Fibroblast of lung (primary cell): ENCODE results near the gene INTS1. TPM values are rescaled to one million over a fixed set of nuclear protein-coding genes. Genes with fewer than 3 reads are reported as not detected.

ENCODE experiments used
- DNase-seq, 2 donors: peaks; one replicate each; pipeline versions ENCODE4 v3.0.0 to v3.0.0-alpha.2; 2010; ENCODE audit warnings: low read depth in 2 of 2
- H2AFZ ChIP-seq: 2 replicates; pipeline ENCODE4 v1.5.1; 2012; ENCODE audit warnings: low read length, control low read depth, inconsistent platforms
- H3K27ac ChIP-seq: 2 replicates; pipeline ENCODE4 v1.5.1; 2011; ENCODE audit warnings: low read length, control low read depth; ENCODE audit not compliant: insufficient read depth
- H3K27me3 ChIP-seq: 2 replicates; pipeline ENCODE4 v1.5.1; 2011; ENCODE audit warnings: mild to moderate bottlenecking, low read length; ENCODE audit not compliant: control insufficient read depth, insufficient read depth
- H3K36me3 ChIP-seq: 2 replicates; pipeline ENCODE4 v1.5.1; 2011; ENCODE audit warnings: low read length; ENCODE audit not compliant: control insufficient read depth, insufficient read depth
- H3K4me1 ChIP-seq: 2 replicates; pipeline ENCODE4 v1.5.1; 2011; ENCODE audit warnings: low read length; ENCODE audit not compliant: control insufficient read depth, insufficient read depth; ENCODE audit errors: extremely low read depth
- H3K4me2 ChIP-seq: 2 replicates; pipeline ENCODE4 v1.5.1; 2011; ENCODE audit warnings: low read length, control low read depth; ENCODE audit not compliant: insufficient read depth; ENCODE audit errors: extremely low read depth
- H3K4me3 ChIP-seq, 4 experiments: fragments of 200-600 bp in 1 of 4; sonication (generic) in 1 of 4; replicated peaks in 1 of 4; 2 replicates each; pipeline ENCODE4 v1.5.1; 2011 to 2016; ENCODE audit warnings: low read length in 4 of 4, low read depth in 3 of 4, mild to moderate bottlenecking in 3 of 4, control low read depth in 2 of 4, inconsistent platforms in 1 of 4, mixed read lengths in 1 of 4; ENCODE audit not compliant: insufficient read depth in 1 of 4; ENCODE audit errors: control extremely low read depth in 1 of 4
- H3K79me2 ChIP-seq: 2 replicates; pipeline ENCODE4 v1.5.1; 2012; ENCODE audit warnings: mild to moderate bottlenecking, low read length, inconsistent platforms; ENCODE audit not compliant: control insufficient read depth, insufficient read depth
- H3K9ac ChIP-seq: 2 replicates; pipeline ENCODE4 v1.5.1; 2011; ENCODE audit warnings: mild to moderate bottlenecking, low read length, control low read depth; ENCODE audit not compliant: insufficient read depth
- H3K9me3 ChIP-seq: 2 replicates; pipeline ENCODE4 v1.5.1; 2012; ENCODE audit warnings: low read depth, low read length; ENCODE audit not compliant: control insufficient read depth, insufficient read depth
- H4K20me1 ChIP-seq: 2 replicates; pipeline ENCODE4 v1.5.1; 2011; ENCODE audit warnings: low read length; ENCODE audit not compliant: control insufficient read depth, insufficient read depth; ENCODE audit errors: extremely low read depth
- CTCF ChIP-seq, 2 donors: IDR thresholded peaks in 1 of 2; conservative IDR thresholded peaks in 1 of 2; 1 replicate in 1 of 2; 2 replicates in 1 of 2; pipeline ENCODE4 v1.5.1; 2011 to 2012; ENCODE audit warnings: low read length in 2 of 2, control low read depth in 1 of 2, inconsistent platforms in 1 of 2, low read depth in 1 of 2, mild to moderate bottlenecking in 1 of 2
- EZH2 ChIP-seq: IDR thresholded peaks from 2 replicates; pipeline ENCODE4 v1.5.1; 2012; ENCODE audit warnings: low read length, control low read depth, mild to moderate bottlenecking; ENCODE audit errors: missing control alignments
- polyA plus RNA-seq, 2 donors: library from polyadenylated mRNA; depleted of rRNA in 1 of 2; stranded (reverse) in 1 of 2; unstranded in 1 of 2; fragments of >200 nt; gene quantifications; 2 replicates each; pipeline ENCODE4 v1.2.1, GENCODE V29; 2011 to 2012; ENCODE audit warnings: missing spikeins in 1 of 2
- total RNA-seq: library from RNA; depleted of rRNA; stranded (reverse); fragments of >200 nt; gene quantifications from 2 replicates; pipeline ENCODE4 v1.2.1, GENCODE V29; 2014

Gene INTS1
- total and polyA plus RNA-seq, 2 donors (not counting 1 experiment from before 2014, with no cell fraction given): 7.1 to 35.5 TPM

- H3K79me2 ChIP-seq: no peaks in the 10 kb centered on the region
- no peaks in the 10 kb centered on the region for H3K9me3 ChIP-seq
- H3K9ac ChIP-seq: no peak overlapping the region
- no peak overlapping the region for H3K27ac ChIP-seq
- H2AFZ ChIP-seq: no peak overlapping the region
- no peak for DNase-seq
- TF ChIP-seq CTCF (conservative IDR thresholded peaks at IDR 0.05 in 1 of 2, IDR thresholded peaks at IDR 0.05 in 1 of 2; ENCODE audit: low read depth in 1 of 2, low read length in 2 of 2): no peak
- TF ChIP-seq EZH2: no peak
- no peaks in the 10 kb centered on the region for H3K27me3 ChIP-seq
- H3K4me1 ChIP-seq: no peaks in the 10 kb centered on the region
- no peak overlapping the region for H3K4me2 ChIP-seq
- H3K4me3 ChIP-seq: no peak overlapping the region
- no peaks in the 10 kb centered on the region for H4K20me1 ChIP-seq
- H3K36me3 ChIP-seq: peaks cover 36% of the 10 kb centered on the region
Measured at GRCh38 chr7:1492640-1493039, 11.5 kb downstream of the INTS1 start.

- Histone ChIP-seq H3K9ac (no peak overlapping the region), H3K36me3 (peaks cover 35% of the 10 kb centered on the region), H3K4me2 (no peak overlapping the region), H3K9me3 (no peaks in the 10 kb centered on the region), H3K79me2 (no peaks in the 10 kb centered on the region), H4K20me1 (no peaks in the 10 kb centered on the region), H3K4me3 (no peak overlapping the region), H2AFZ (no peak overlapping the region), H3K27ac (no peak overlapping the region), H3K27me3 (no peaks in the 10 kb centered on the region), H3K4me1 (no peaks in the 10 kb centered on the region)
- TF ChIP-seq EZH2 (no peak), CTCF (conservative IDR thresholded peaks at IDR 0.05 in 1 of 2, IDR thresholded peaks at IDR 0.05 in 1 of 2; ENCODE audit: low read depth in 1 of 2, low read length in 2 of 2) (no peak)
- DNase-seq: no peak
Measured at GRCh38 chr7:1492221-1492620, 12.0 kb downstream of the INTS1 start.

- H4K20me1 ChIP-seq: no peaks in the 10 kb centered on the region
- peaks cover 33% of the 10 kb centered on the region for H3K36me3 ChIP-seq
- H3K4me2 ChIP-seq: no peak overlapping the region
Measured at GRCh38 chr7:1490837-1491236, 13.4 kb downstream of the INTS1 start.

More at GRCh38 chr7:1490837-1491236, 13.4 kb downstream of the INTS1 start:
- H3K79me2 ChIP-seq: no peaks in the 10 kb centered on the region
- H3K9me3 ChIP-seq: no peaks in the 10 kb centered on the region
- no peaks in the 10 kb centered on the region for H3K4me1 ChIP-seq
- no peak overlapping the region for H3K4me3 ChIP-seq
- no peak overlapping the region for H2AFZ ChIP-seq
- no peaks in the 10 kb centered on the region for H3K27me3 ChIP-seq
- no peak overlapping the region for H3K27ac ChIP-seq
- H3K9ac ChIP-seq: no peak overlapping the region
- TF ChIP-seq CTCF (conservative IDR thresholded peaks at IDR 0.05 in 1 of 2, IDR thresholded peaks at IDR 0.05 in 1 of 2; ENCODE audit: low read depth in 1 of 2, low read length in 2 of 2): no peak
- TF ChIP-seq EZH2: no peak
- DNase-seq: no peak
